ENCODE results near the gene MCF2L. TPM values are rescaled to one million over a fixed set of nuclear protein-coding genes. Genes with fewer than 3 reads are reported as not detected.

MCF2L gene
- total and polyA plus RNA-seq, 10 of the 15 experiments (the other 5 are each of a cell fraction or from before 2014, with no cell fraction given): 0.06 to 1.1 (median 0.21) TPM; not detected in 2

- TF ChIP-seq TCF3 (IDR thresholded peaks at IDR 0.05; ENCODE audit: borderline replicate concordance, insufficient read depth, low read depth, low read length): no peak
- no peak for TF ChIP-seq YBX1 (IDR thresholded peaks at IDR 0.05)
Observed at GRCh38 chr13:113058129-113058987, 89.3 kb downstream of the MCF2L start (continued).

DNA sequence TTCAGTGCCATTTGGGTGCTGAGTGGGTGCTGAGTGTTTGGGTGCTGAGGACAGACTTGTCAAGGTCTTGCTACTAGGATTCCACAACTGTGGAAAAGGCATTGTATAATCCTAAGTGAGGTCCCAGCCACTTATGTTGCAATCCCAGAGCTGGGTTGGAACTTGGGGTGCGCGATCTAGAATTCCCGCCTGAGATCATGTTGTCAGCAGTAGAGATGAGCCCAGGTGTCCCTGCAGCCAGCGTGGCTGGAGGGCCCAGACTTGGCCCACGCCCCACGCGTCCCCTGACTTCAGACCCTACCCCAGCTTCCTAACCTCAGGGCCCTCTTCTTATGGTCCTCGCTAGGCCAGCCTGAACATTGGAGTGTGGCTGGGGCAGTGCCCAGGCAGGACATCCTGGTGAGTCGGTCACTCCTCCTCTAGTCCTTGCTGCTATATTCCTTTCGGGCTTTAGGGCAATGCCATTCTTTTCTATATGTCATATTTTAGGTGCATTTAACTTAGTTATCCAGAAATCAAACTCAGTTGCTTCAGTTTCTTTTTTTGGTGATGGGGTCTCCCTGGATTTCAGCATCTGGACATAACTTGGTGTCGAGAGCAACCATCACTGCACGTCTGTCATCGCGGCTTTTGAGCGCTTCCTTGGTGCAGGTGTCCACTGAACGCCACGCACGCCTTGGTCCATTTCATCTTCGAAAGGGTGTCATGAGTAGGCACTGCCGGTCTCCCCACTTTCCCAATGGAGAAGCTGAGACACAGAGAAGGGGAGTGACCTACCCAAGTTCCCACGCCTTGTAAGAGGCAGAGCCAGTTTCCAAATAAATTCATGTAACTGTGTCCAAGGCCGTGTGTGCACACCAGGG lies 90.2 kb downstream of the MCF2L start:
- CTCF ChIA-PET: interaction anchor here (0.6 kb wide), 1 partner anchor 84 kb away, joined by 3 read pairs; no protein-coding TSS in a partner anchor
- H2AFZ ChIP-seq (ENCODE audit: control insufficient read depth, low read depth, low read length): no peak overlapping the region
- WGBS (ENCODE audit: insufficient coverage, insufficient replicate concordance, low lambda C conversion rate, missing lambda C conversion rate): 71% methylated on average over 22 of the region's 22 CpGs
- H3K4me2 ChIP-seq (ENCODE audit: control insufficient read depth, insufficient read depth): no peak overlapping the region
- H3K36me3 ChIP-seq (ENCODE audit: control insufficient read depth in 2 of 2, insufficient read depth in 2 of 2, low read length in 1 of 2): no peaks in the 10 kb centered on the region
- H3K4me1 ChIP-seq (ENCODE audit: control insufficient read depth, insufficient read depth, low read length): no peaks in the 10 kb centered on the region
- intact Hi-C loops (cut with micrococcal nuclease; ENCODE audit: unreplicated experiment) (no loop called here), in situ Hi-C loops (cut with MboI) (no loop called here)
- TF ChIP-seq STAT1 (conservative IDR thresholded peaks at IDR 0.05): no peak
- TF ChIP-seq RAD21 (IDR thresholded peaks at IDR 0.05; ENCODE audit: insufficient read depth, low read depth, low read length): no peak
- no peak for TF ChIP-seq LARP7 (IDR thresholded peaks at IDR 0.05)
- no peak for TF ChIP-seq RFX5 (IDR thresholded peaks at IDR 0.05; ENCODE audit: low read depth, low read length)
- TF ChIP-seq E4F1 (IDR thresholded peaks at IDR 0.05; ENCODE audit: borderline replicate concordance, partially characterized antibody): no peak
- no peak for TF ChIP-seq GATAD2B (conservative IDR thresholded peaks at IDR 0.05; ENCODE audit: low read depth)
- TF ChIP-seq POLR2AphosphoS5 (IDR thresholded peaks at IDR 0.05; ENCODE audit: low read length): no peak
- H3K27me3 ChIP-seq (replicated peaks in 1 of 2; ENCODE audit: control insufficient read depth in 2 of 2, insufficient read depth in 2 of 2, low read length in 1 of 2): no peaks in the 10 kb centered on the region
- H4K20me1 ChIP-seq (ENCODE audit: control insufficient read depth, insufficient read depth): no peaks in the 10 kb centered on the region
- BruUV-seq (replicated peaks): no TSS peak
- DNase-seq (ENCODE audit: low read depth, low spot score): no peak
- no peak overlapping the region for H3K4me3 ChIP-seq
- no peak overlapping the region for H3K27ac ChIP-seq (ENCODE audit: control insufficient read depth, insufficient read depth)
- H3K9ac ChIP-seq (ENCODE audit: control insufficient read depth, insufficient read depth, low read length): no peak overlapping the region
- POLR2A ChIA-PET: no interaction called here
- H3K9me3 ChIP-seq (replicated peaks; ENCODE audit: control insufficient read depth, insufficient read depth, low read length): peaks cover 2% of the 10 kb centered on the region; the same call in 1 of the 3 replicates
- no peaks in the 10 kb centered on the region for H3K79me2 ChIP-seq (ENCODE audit: control insufficient read depth, insufficient read depth, low read length)
- no peak for ATAC-seq
- SMC1A ChIA-PET (ENCODE audit: uncharacterized antibody, unreplicated experiment): no interaction called here
- RAD21 ChIA-PET (ENCODE audit: unreplicated experiment): no interaction called here
- no peak for FAIRE-seq
